ENCODE results near the gene RAD51B. TPM values are rescaled to one million over a fixed set of nuclear protein-coding genes. Genes with fewer than 3 reads are reported as not detected.

The RAD51B gene
- polyA plus RNA-seq, 3 donors: 3.6 to 11.6 (median 9.4) TPM

- H3K4me2 ChIP-seq (replicated peaks; ENCODE audit: extremely low read depth, low read length, poor library complexity, severe bottlenecking): no peak overlapping the region
- H3K27me3 ChIP-seq (ENCODE audit: control insufficient read depth in 2 of 2, insufficient read depth in 2 of 2, low read length in 2 of 2): no peaks in the 10 kb centered on the region
- no peak overlapping the region for H3K4me3 Mint-ChIP-seq
- no peak overlapping the region for H2AFZ ChIP-seq (ENCODE audit: insufficient read depth, low read depth, low read length, poor library complexity, severe bottlenecking)
- peak overlapping the region in 1 of 7 donors; percentile 28 for H3K27ac Mint-ChIP-seq
- H3K27me3 Mint-ChIP-seq (ENCODE audit: low read depth in 3 of 3): peaks cover 2 to 12% (median 7%) of the 10 kb centered on the region in 3 donors
- H3K36me3 Mint-ChIP-seq: peaks cover 0 to 13% of the 10 kb centered on the region in 2 donors
- peaks cover 39% of the 10 kb centered on the region for H3K4me1 Mint-ChIP-seq
- no peaks in the 10 kb centered on the region for H3K36me3 ChIP-seq (replicated peaks in 1 of 2; ENCODE audit: control insufficient read depth in 1 of 2, insufficient read depth in 2 of 2, low read length in 2 of 2)
- peaks cover 30 to 36% of the 10 kb centered on the region in 2 donors for H3K4me1 ChIP-seq (ENCODE audit: control insufficient read depth in 1 of 2, insufficient read depth in 2 of 2, low read length in 2 of 2)
- H3K9me3 ChIP-seq (replicated peaks in 1 of 2; ENCODE audit: control insufficient read depth in 1 of 2, insufficient read depth in 1 of 2, low read length in 2 of 2): no peaks in the 10 kb centered on the region
- intact Hi-C loops (cut with micrococcal nuclease): no loop called here
- 31% methylated on average over 6 of the region's 9 CpGs for WGBS (ENCODE audit: insufficient coverage)
- no peak for DNase-seq
- H3K79me2 ChIP-seq (ENCODE audit: insufficient read depth, low read length): no peaks in the 10 kb centered on the region
- H3K4me3 ChIP-seq (replicated peaks in 1 of 3; ENCODE audit: low read depth in 2 of 3, low read length in 3 of 3): no peak overlapping the region
- TF ChIP-seq, protein P1, sequence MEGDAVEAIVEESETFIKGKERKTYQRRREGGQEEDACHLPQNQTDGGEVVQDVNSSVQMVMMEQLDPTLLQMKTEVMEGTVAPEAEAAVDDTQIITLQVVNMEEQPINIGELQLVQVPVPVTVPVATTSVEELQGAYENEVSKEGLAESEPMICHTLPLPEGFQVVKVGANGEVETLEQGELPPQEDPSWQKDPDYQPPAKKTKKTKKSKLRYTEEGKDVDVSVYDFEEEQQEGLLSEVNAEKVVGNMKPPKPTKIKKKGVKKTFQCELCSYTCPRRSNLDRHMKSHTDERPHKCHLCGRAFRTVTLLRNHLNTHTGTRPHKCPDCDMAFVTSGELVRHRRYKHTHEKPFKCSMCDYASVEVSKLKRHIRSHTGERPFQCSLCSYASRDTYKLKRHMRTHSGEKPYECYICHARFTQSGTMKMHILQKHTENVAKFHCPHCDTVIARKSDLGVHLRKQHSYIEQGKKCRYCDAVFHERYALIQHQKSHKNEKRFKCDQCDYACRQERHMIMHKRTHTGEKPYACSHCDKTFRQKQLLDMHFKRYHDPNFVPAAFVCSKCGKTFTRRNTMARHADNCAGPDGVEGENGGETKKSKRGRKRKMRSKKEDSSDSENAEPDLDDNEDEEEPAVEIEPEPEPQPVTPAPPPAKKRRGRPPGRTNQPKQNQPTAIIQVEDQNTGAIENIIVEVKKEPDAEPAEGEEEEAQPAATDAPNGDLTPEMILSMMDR (IDR thresholded peaks at IDR 0.05): no peak
- H4K20me1 ChIP-seq (ENCODE audit: insufficient read depth, low read length): no peaks in the 10 kb centered on the region
- no peak overlapping the region for H3K27ac ChIP-seq (ENCODE audit: low read depth in 1 of 2, low read length in 2 of 2)
- H3K9ac ChIP-seq (ENCODE audit: insufficient read depth, low read length, poor library complexity, severe bottlenecking): no peak overlapping the region
- no peaks in the 10 kb centered on the region for H3K9me3 Mint-ChIP-seq
Measured at GRCh38 chr14:68654471-68654941, 834.9 kb downstream of the RAD51B start.

GRCh38 chr14:68655021-68655831, 835.6 kb downstream of the RAD51B start:
- no peaks in the 10 kb centered on the region for H3K9me3 Mint-ChIP-seq
- Histone ChIP-seq H3K4me2 (replicated peaks; ENCODE audit: extremely low read depth, low read length, poor library complexity, severe bottlenecking) (no peak overlapping the region), H3K4me1 (ENCODE audit: control insufficient read depth in 1 of 2, insufficient read depth in 2 of 2, low read length in 2 of 2) (peaks cover 30 to 36% of the 10 kb centered on the region in 2 donors), H3K27ac (ENCODE audit: low read depth in 1 of 2, low read length in 2 of 2) (no peak overlapping the region), H4K20me1 (ENCODE audit: insufficient read depth, low read length) (no peaks in the 10 kb centered on the region), H3K36me3 (replicated peaks in 1 of 2; ENCODE audit: control insufficient read depth in 1 of 2, insufficient read depth in 2 of 2, low read length in 2 of 2) (no peaks in the 10 kb centered on the region), H3K4me3 (replicated peaks in 1 of 3; ENCODE audit: low read depth in 2 of 3, low read length in 3 of 3) (no peak overlapping the region), H3K27me3 (ENCODE audit: control insufficient read depth in 2 of 2, insufficient read depth in 2 of 2, low read length in 2 of 2) (no peaks in the 10 kb centered on the region), H3K9me3 (replicated peaks in 1 of 2; ENCODE audit: control insufficient read depth in 1 of 2, insufficient read depth in 1 of 2, low read length in 2 of 2) (no peaks in the 10 kb centered on the region), H3K79me2 (ENCODE audit: insufficient read depth, low read length) (no peaks in the 10 kb centered on the region), H3K9ac (ENCODE audit: insufficient read depth, low read length, poor library complexity, severe bottlenecking) (no peak overlapping the region), H2AFZ (ENCODE audit: insufficient read depth, low read depth, low read length, poor library complexity, severe bottlenecking) (no peak overlapping the region)
- peaks cover 2 to 12% (median 7%) of the 10 kb centered on the region in 3 donors for H3K27me3 Mint-ChIP-seq (ENCODE audit: low read depth in 3 of 3)
- TF ChIP-seq, protein P1 (IDR thresholded peaks at IDR 0.05): no peak
- peak overlapping the region in 3 of 7 donors; percentile 15 to 76 (median 74) for H3K27ac Mint-ChIP-seq
- intact Hi-C loops (cut with micrococcal nuclease): no loop called here
- WGBS (ENCODE audit: insufficient coverage): 44% methylated on average over 7 of the region's 19 CpGs
- peak overlapping the region in 1 of 2 donors; percentile 11 for H3K4me3 Mint-ChIP-seq
- peaks cover 0 to 13% of the 10 kb centered on the region in 2 donors for H3K36me3 Mint-ChIP-seq
- peaks cover 39% of the 10 kb centered on the region for H3K4me1 Mint-ChIP-seq
- DNase-seq: no peak
